Fibroblast of lung (primary cell): ENCODE measurements around the gene B3GNT9. TPM values are rescaled to one million over a fixed set of nuclear protein-coding genes. Genes with fewer than 3 reads are reported as not detected.

ENCODE experiments used
- DNase-seq, 2 donors: peaks; one replicate each; pipeline versions ENCODE4 v3.0.0 to v3.0.0-alpha.2; 2010; ENCODE audit warnings: low read depth in 2 of 2
- H2AFZ ChIP-seq: 2 replicates; pipeline ENCODE4 v1.5.1; 2012; ENCODE audit warnings: low read length, control low read depth, inconsistent platforms
- H3K27ac ChIP-seq: 2 replicates; pipeline ENCODE4 v1.5.1; 2011; ENCODE audit warnings: low read length, control low read depth; ENCODE audit not compliant: insufficient read depth
- H3K27me3 ChIP-seq: 2 replicates; pipeline ENCODE4 v1.5.1; 2011; ENCODE audit warnings: mild to moderate bottlenecking, low read length; ENCODE audit not compliant: control insufficient read depth, insufficient read depth
- H3K36me3 ChIP-seq: 2 replicates; pipeline ENCODE4 v1.5.1; 2011; ENCODE audit warnings: low read length; ENCODE audit not compliant: control insufficient read depth, insufficient read depth
- H3K4me1 ChIP-seq: 2 replicates; pipeline ENCODE4 v1.5.1; 2011; ENCODE audit warnings: low read length; ENCODE audit not compliant: control insufficient read depth, insufficient read depth; ENCODE audit errors: extremely low read depth
- H3K4me2 ChIP-seq: 2 replicates; pipeline ENCODE4 v1.5.1; 2011; ENCODE audit warnings: low read length, control low read depth; ENCODE audit not compliant: insufficient read depth; ENCODE audit errors: extremely low read depth
- H3K4me3 ChIP-seq, 4 experiments: fragments of 200-600 bp in 1 of 4; sonication (generic) in 1 of 4; replicated peaks in 1 of 4; 2 replicates each; pipeline ENCODE4 v1.5.1; 2011 to 2016; ENCODE audit warnings: low read length in 4 of 4, low read depth in 3 of 4, mild to moderate bottlenecking in 3 of 4, control low read depth in 2 of 4, inconsistent platforms in 1 of 4, mixed read lengths in 1 of 4; ENCODE audit not compliant: insufficient read depth in 1 of 4; ENCODE audit errors: control extremely low read depth in 1 of 4
- H3K79me2 ChIP-seq: 2 replicates; pipeline ENCODE4 v1.5.1; 2012; ENCODE audit warnings: mild to moderate bottlenecking, low read length, inconsistent platforms; ENCODE audit not compliant: control insufficient read depth, insufficient read depth
- H3K9ac ChIP-seq: 2 replicates; pipeline ENCODE4 v1.5.1; 2011; ENCODE audit warnings: mild to moderate bottlenecking, low read length, control low read depth; ENCODE audit not compliant: insufficient read depth
- H3K9me3 ChIP-seq: 2 replicates; pipeline ENCODE4 v1.5.1; 2012; ENCODE audit warnings: low read depth, low read length; ENCODE audit not compliant: control insufficient read depth, insufficient read depth
- H4K20me1 ChIP-seq: 2 replicates; pipeline ENCODE4 v1.5.1; 2011; ENCODE audit warnings: low read length; ENCODE audit not compliant: control insufficient read depth, insufficient read depth; ENCODE audit errors: extremely low read depth
- CTCF ChIP-seq, 2 donors: IDR thresholded peaks in 1 of 2; conservative IDR thresholded peaks in 1 of 2; 1 replicate in 1 of 2; 2 replicates in 1 of 2; pipeline ENCODE4 v1.5.1; 2011 to 2012; ENCODE audit warnings: low read length in 2 of 2, control low read depth in 1 of 2, inconsistent platforms in 1 of 2, low read depth in 1 of 2, mild to moderate bottlenecking in 1 of 2
- EZH2 ChIP-seq: IDR thresholded peaks from 2 replicates; pipeline ENCODE4 v1.5.1; 2012; ENCODE audit warnings: low read length, control low read depth, mild to moderate bottlenecking; ENCODE audit errors: missing control alignments
- polyA plus RNA-seq, 2 donors: library from polyadenylated mRNA; depleted of rRNA in 1 of 2; stranded (reverse) in 1 of 2; unstranded in 1 of 2; fragments of >200 nt; gene quantifications; 2 replicates each; pipeline ENCODE4 v1.2.1, GENCODE V29; 2011 to 2012; ENCODE audit warnings: missing spikeins in 1 of 2
- total RNA-seq: library from RNA; depleted of rRNA; stranded (reverse); fragments of >200 nt; gene quantifications from 2 replicates; pipeline ENCODE4 v1.2.1, GENCODE V29; 2014

Gene B3GNT9
- total and polyA plus RNA-seq, 2 donors (not counting 1 experiment from before 2014, with no cell fraction given): 29.6 to 34.7 TPM

GRCh38 chr16:67137605-67138004 lies 13.2 kb downstream of the B3GNT9 start:
- Histone ChIP-seq H4K20me1 (no peaks in the 10 kb centered on the region), H3K4me2 (no peak overlapping the region), H3K4me1 (no peaks in the 10 kb centered on the region), H3K27ac (no peak overlapping the region), H3K9me3 (no peaks in the 10 kb centered on the region), H3K36me3 (peaks cover 18% of the 10 kb centered on the region), H3K27me3 (no peaks in the 10 kb centered on the region), H2AFZ (no peak overlapping the region), H3K4me3 (no peak overlapping the region), H3K9ac (no peak overlapping the region), H3K79me2 (no peaks in the 10 kb centered on the region)
- DNase-seq: peak in 1 of 2 donors; percentile 45
- no peak for TF ChIP-seq CTCF (conservative IDR thresholded peaks at IDR 0.05 in 1 of 2, IDR thresholded peaks at IDR 0.05 in 1 of 2; ENCODE audit: low read depth in 1 of 2, low read length in 2 of 2)

GRCh38 chr16:67129422-67129821 lies 21.4 kb downstream of the B3GNT9 start:
- TF ChIP-seq EZH2: no peak
- no peak for TF ChIP-seq CTCF (conservative IDR thresholded peaks at IDR 0.05 in 1 of 2, IDR thresholded peaks at IDR 0.05 in 1 of 2; ENCODE audit: low read depth in 1 of 2, low read length in 2 of 2)
- H3K27me3 ChIP-seq: no peaks in the 10 kb centered on the region

DNA sequence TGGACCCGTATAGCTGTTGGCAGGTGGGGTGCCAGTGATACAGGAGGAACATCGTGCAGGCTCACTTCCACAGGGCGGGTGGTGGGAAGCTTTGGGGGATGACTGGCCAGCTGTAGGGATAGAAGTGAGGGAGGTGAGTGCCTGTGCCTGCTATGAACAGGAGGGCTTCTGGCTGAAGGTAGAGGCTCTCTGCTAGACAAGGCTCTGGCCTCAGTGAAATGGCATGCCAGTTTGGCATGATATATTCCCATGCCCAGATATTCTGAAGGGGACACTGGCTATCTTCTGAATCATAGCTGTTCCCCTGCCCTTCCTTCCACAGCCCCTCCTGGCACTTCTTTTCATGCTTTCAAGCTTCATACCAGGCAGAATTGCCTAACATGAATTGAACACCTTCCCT lies 21.9 kb downstream of the B3GNT9 start:
- H3K27ac ChIP-seq: no peak overlapping the region
- TF ChIP-seq CTCF (conservative IDR thresholded peaks at IDR 0.05 in 1 of 2, IDR thresholded peaks at IDR 0.05 in 1 of 2; ENCODE audit: low read depth in 1 of 2, low read length in 2 of 2) (no peak), EZH2 (no peak)

More at GRCh38 chr16:67129422-67129821, 21.4 kb downstream of the B3GNT9 start:
- no peak overlapping the region for H3K9ac ChIP-seq
- no peak for DNase-seq
- no peak overlapping the region for H3K4me2 ChIP-seq
- no peak overlapping the region for H2AFZ ChIP-seq
- H3K27ac ChIP-seq: no peak overlapping the region
- H3K4me1 ChIP-seq: no peaks in the 10 kb centered on the region
- no peaks in the 10 kb centered on the region for H3K9me3 ChIP-seq
- no peak overlapping the region for H3K4me3 ChIP-seq
- no peaks in the 10 kb centered on the region for H3K79me2 ChIP-seq
- H4K20me1 ChIP-seq: no peaks in the 10 kb centered on the region
- no peaks in the 10 kb centered on the region for H3K36me3 ChIP-seq

More for the DNA sequence above, 21.9 kb downstream of the B3GNT9 start:
- Histone ChIP-seq H4K20me1 (no peaks in the 10 kb centered on the region), H3K36me3 (no peaks in the 10 kb centered on the region), H2AFZ (no peak overlapping the region), H3K27me3 (no peaks in the 10 kb centered on the region), H3K9ac (no peak overlapping the region), H3K4me1 (no peaks in the 10 kb centered on the region), H3K79me2 (no peaks in the 10 kb centered on the region), H3K4me2 (no peak overlapping the region), H3K4me3 (no peak overlapping the region), H3K9me3 (no peaks in the 10 kb centered on the region)
- DNase-seq: no peak
